ENCODE measurements around the gene ARGFX.
"Not testable (repeated sequence)": the region's sequence is repeated elsewhere in the genome, so short reads cannot be mapped to it uniquely, and the experiment has no call there.

The ARGFX gene

DNA sequence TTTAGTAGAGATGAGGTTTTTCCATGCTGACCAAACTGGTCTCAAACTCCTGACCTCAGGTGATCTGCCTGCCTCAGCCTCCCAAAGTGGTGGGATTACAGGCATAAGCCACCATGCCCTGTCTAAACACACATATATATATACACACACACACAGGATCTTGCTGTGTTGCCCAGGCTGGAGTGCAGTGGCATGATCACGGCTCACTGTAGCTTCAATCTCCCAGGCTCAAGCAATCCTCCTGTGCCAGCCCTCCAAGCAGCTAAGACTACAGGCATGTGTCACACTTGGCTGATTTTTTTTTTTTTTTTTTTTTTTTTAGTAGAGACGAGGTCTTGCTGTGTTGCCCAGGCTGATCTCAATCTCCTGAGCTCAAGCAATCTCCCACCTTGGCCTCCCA is 32.2 kb downstream of the ARGFX start:
- DNase-seq (ENCODE audit: low read depth) = not testable (repeated sequence)

DNA sequence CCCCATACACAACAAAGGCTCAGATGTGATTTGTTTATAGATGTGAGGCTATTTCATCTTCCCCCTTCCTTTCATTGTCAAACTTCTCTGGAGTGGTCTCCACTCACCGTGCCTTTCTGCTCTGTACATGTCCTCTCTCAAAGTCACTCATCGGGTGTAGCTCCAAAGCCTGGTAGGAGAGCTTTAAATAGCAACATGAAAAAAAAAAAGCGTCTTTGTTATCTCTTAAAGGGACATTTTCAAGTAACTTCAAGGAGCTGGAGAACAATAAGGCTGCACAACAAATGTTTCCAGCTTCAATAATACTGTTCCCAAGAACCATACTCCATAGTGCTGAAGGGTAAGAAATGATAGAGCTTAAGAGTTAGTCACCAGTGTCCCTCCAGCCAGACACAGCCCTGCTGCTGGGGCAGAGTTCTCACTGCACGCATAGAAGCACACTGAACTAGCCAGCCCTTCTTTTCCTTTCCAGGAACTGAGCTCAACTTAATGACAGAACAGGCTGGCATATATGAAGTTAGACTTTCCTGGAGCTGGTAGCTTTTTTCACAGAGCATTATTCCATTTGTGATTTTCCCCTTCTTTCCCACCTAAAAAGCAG is 33.6 kb downstream of the ARGFX start:
- DNase-seq (ENCODE audit: low read depth) = no peak

- no peak for DNase-seq (ENCODE audit: low read depth)
Observed at GRCh38 chr3:121604759-121605158, 37.0 kb downstream of the ARGFX start.

GRCh38 chr3:121606106-121606505 is 38.4 kb downstream of the ARGFX start:
- DNase-seq (ENCODE audit: low read depth) = no peak
